Heart left ventricle (tissue), 13 donors: ENCODE measurements around the gene SRPRB.

Source experiments
- CTCF ChIP-seq, 12 donors: fragments of 200-600 bp; sonication (generic) in 4 of 12; IDR thresholded peaks; one replicate each; pipeline versions ENCODE4 v1.5.0 to v1.8.0; 2018 to 2022; ENCODE audit warnings: antibody characterized with exemption in 12 of 12, mild to moderate bottlenecking in 5 of 12
- POLR2A ChIP-seq, 2 donors: fragments of 450-650 bp; IDR thresholded peaks; one replicate each; pipeline ENCODE4 v1.6.1; 2017; ENCODE audit warnings: antibody characterized with exemption in 2 of 2, mild to moderate bottlenecking in 2 of 2, moderate library complexity in 2 of 2
- donor health status: ischemic (EF 13 %, LVEDD 7.1; RV severe dilation, severe dysfunction).
- donor health status: DM: no; HTN: yes; CAD: no.
- donor health status: DM: no; HTN: no; CAD: no.
- donor health status: ischemic (EF 25% LVEDD 6.9; RV normal size, moderate dysfunction).
- donor health status: ischemic (EF 25% LVEDD 5.7; RV mildly dilated, moderate dysfunction).
- donor health status: ischemic (EF 35%, LVEDD 5.7; RV mildly dilated, moderate dysfunction).
- donor health status: nonischemic (EF 11% LVEDD 7.7; RV severe dilation, severe dysfunction).
- donor health status: DM: yes; HTN: yes; CAD: no.
- donor health status: PGD.
- donor health status: ischemic (EF 29% LVEDD 5.4; RV normal size, mild dysfunction).
- donor health status: nonischemic (EF 23%, LVEDD 6.1; RV moderate dilation, normal function).

DNA sequence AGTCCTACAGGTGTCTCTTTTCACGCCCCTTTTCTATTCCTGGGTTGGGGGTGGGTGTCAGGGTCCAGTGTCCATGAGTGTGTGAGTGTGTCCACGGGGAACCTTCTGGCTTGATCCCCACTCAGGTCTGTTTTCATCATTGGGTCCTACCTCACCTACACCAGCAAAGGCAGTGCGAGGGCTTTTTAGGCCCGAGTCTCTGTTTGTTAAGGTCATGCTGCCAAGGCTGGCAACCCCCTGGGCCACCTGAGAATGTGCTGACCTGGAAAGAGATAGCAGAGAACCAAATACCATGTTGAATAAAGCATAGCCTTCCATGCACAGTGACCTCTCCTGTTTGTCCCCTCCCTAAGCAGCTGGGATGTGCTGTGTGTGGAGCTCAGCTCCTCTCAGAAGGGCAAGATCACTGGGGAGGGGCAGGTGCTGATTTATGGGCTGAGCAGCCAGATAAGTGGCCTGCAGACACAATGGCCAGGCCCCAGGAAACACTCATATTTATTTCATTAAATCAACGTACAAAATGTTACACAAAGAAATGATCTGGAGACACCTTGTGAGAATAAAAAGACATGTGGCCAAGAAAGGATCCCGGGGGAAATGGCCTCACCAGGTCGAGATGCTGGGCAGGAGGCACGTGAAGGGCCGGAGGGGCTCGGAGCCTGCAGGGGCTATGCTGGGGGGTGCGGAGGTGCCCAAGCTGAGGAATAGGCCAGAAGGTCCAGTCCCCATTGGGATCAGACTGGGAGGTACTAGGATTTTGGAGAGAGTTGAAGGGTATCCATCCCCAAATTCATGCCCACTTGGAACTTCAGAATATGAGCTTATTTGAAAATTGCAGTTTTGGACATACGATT is 54.0 kb downstream of the SRPRB start:
- TF ChIP-seq CTCF (IDR thresholded peaks at IDR 0.05) (no peak), POLR2A (IDR thresholded peaks at IDR 0.05) (no peak)
